GM18511 (cell line): Measurements from ENCODE around the gene IFITM2.
"Not testable (repeated sequence)": the region's sequence is repeated elsewhere in the genome, so short reads cannot be mapped to it uniquely, and the experiment has no call there.

Experiments used
- ATAC-seq: cut with Tn5 transposase; IDR thresholded peaks from one replicate; pipeline ENCODE4 v1.9.1; 2021; ENCODE audit warnings: mild to moderate bottlenecking, moderate library complexity; ENCODE audit not compliant: unreplicated experiment

IFITM2 gene

GRCh38 chr11:307766-308708 is at the start of gene IFITM2:
TSS of gene IFITM2 (plus strand) at chr11:307816. CDS start at chr11:308193, 377 bp downstream.
- ATAC-seq: not testable (repeated sequence)

GRCh38 chr11:259413-259812 is 48.2 kb upstream of the IFITM2 start:
- ATAC-seq: no peak

GRCh38 chr11:261624-262023 is 46.0 kb upstream of the IFITM2 start:
- no peak for ATAC-seq

- ATAC-seq: no peak
Measured at GRCh38 chr11:266676-267439, 40.8 kb upstream of the IFITM2 start.

- no peak for ATAC-seq
Measured at GRCh38 chr11:267491-267994, 40.1 kb upstream of the IFITM2 start.

GRCh38 chr11:268716-269145 is 38.9 kb upstream of the IFITM2 start:
- peak; percentile 62 for ATAC-seq

GRCh38 chr11:269146-269890 is 38.3 kb upstream of the IFITM2 start:
- peak; percentile 83 for ATAC-seq

- ATAC-seq: no peak
Measured at GRCh38 chr11:270451-271318, 36.9 kb upstream of the IFITM2 start.

- ATAC-seq: no peak
Measured at GRCh38 chr11:271319-271715, 36.3 kb upstream of the IFITM2 start.

GRCh38 chr11:272195-272930 is 35.3 kb upstream of the IFITM2 start:
- no peak for ATAC-seq

- no peak for ATAC-seq
Measured at GRCh38 chr11:272931-273198, 34.8 kb upstream of the IFITM2 start.

GRCh38 chr11:276219-276618 is 31.4 kb upstream of the IFITM2 start:
- no peak for ATAC-seq

GRCh38 chr11:278001-278951 is 29.3 kb upstream of the IFITM2 start, which contains the start of gene NLRP6:
TSS of gene NLRP6 (plus strand) at chr11:278407. CDS start at chr11:278570, 163 bp downstream.
- no peak for ATAC-seq

GRCh38 chr11:279040-279965 is 28.3 kb upstream of the IFITM2 start:
- no peak for ATAC-seq

- ATAC-seq: no peak
Measured at GRCh38 chr11:279966-280705, 27.5 kb upstream of the IFITM2 start.

GRCh38 chr11:280706-281485 is 26.7 kb upstream of the IFITM2 start:
- no peak for ATAC-seq
